IPS-15b (cell line): ENCODE results near the gene CCDC175.

ENCODE experiments used
- H3K27me3 ChIP-seq: one replicate; pipeline ENCODE4 v1.6.1; 2013; ENCODE audit warnings: low read length; ENCODE audit not compliant: control insufficient read depth, insufficient read depth
- H3K36me3 ChIP-seq: one replicate; pipeline ENCODE4 v1.6.1; 2013; ENCODE audit warnings: low read length; ENCODE audit not compliant: control insufficient read depth, insufficient read depth
- H3K4me1 ChIP-seq: one replicate; pipeline ENCODE4 v1.6.1; 2013; ENCODE audit warnings: mild to moderate bottlenecking, low read length; ENCODE audit not compliant: control insufficient read depth, insufficient read depth
- H3K4me3 ChIP-seq: one replicate; pipeline ENCODE4 v1.5.1; 2013; ENCODE audit warnings: low read depth, low read length
- H3K9ac ChIP-seq: one replicate; pipeline ENCODE4 v1.6.1; 2013; ENCODE audit warnings: low read depth, mild to moderate bottlenecking, low read length
- H3K9me3 ChIP-seq: one replicate; pipeline ENCODE4 v1.6.1; 2013; ENCODE audit warnings: mild to moderate bottlenecking, low read length; ENCODE audit not compliant: control insufficient read depth, insufficient read depth

Gene CCDC175

GRCh38 chr14:59534361-59534987 is 42.1 kb downstream of the CCDC175 start:
- Histone ChIP-seq H3K4me3 (no peak overlapping the region), H3K9me3 (no peaks in the 10 kb centered on the region), H3K36me3 (no peaks in the 10 kb centered on the region), H3K27me3 (no peaks in the 10 kb centered on the region), H3K4me1 (no peaks in the 10 kb centered on the region), H3K9ac (no peak overlapping the region)

DNA sequence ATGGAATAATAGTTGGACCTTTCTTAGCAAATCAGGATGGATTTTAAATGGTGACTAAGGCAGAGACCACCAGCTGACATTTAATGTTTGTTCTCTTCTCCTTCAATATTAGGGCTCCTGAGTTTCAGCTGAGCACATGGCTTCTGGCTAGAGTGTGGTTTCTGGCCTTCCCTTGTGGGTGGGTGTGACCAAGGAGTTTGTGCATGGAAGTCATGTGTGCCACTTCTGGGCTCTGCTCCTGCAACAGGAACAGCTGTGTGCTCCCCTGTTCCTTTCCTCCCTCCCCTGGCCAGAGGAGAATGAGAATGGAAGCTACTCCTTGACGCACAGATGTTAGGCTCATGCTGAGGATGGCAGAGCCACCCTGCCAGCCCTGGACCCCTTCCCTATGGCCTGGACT is 44.2 kb downstream of the CCDC175 start:
- no peaks in the 10 kb centered on the region for H3K27me3 ChIP-seq
- H3K9ac ChIP-seq: no peak overlapping the region
- no peak overlapping the region for H3K4me3 ChIP-seq
- H3K36me3 ChIP-seq: no peaks in the 10 kb centered on the region
- H3K4me1 ChIP-seq: no peaks in the 10 kb centered on the region
- H3K9me3 ChIP-seq: no peaks in the 10 kb centered on the region

GRCh38 chr14:59530349-59530748 is 46.3 kb downstream of the CCDC175 start:
- Histone ChIP-seq H3K4me3 (no peak overlapping the region), H3K36me3 (no peaks in the 10 kb centered on the region), H3K27me3 (no peaks in the 10 kb centered on the region), H3K4me1 (no peaks in the 10 kb centered on the region), H3K9ac (no peak overlapping the region), H3K9me3 (no peaks in the 10 kb centered on the region)

DNA sequence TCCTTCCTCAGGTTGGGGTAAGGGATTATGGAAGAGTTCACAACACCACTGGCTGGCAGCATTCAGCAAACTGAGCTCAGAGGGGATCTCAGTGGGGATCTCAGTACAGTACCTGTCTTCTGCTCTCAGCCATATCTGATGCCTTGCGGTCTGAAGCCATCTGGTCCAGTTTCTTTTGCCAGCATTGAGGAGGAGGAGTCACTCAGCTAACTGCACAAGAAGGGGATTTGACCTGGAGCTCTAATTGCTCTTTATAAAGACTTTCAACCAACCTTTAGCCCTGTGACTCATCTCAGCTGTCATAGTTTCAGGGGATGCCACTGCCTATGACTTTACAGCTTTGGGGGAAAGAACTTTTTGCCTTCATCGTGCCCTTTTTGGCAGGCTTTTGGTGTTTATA is 47.4 kb downstream of the CCDC175 start:
- H3K36me3 ChIP-seq: no peaks in the 10 kb centered on the region
- no peaks in the 10 kb centered on the region for H3K9me3 ChIP-seq
- no peak overlapping the region for H3K4me3 ChIP-seq
- H3K4me1 ChIP-seq: no peaks in the 10 kb centered on the region
- no peaks in the 10 kb centered on the region for H3K27me3 ChIP-seq
- H3K9ac ChIP-seq: no peak overlapping the region

GRCh38 chr14:59520224-59520623 is 56.4 kb downstream of the CCDC175 start:
- Histone ChIP-seq H3K9me3 (no peaks in the 10 kb centered on the region), H3K27me3 (no peaks in the 10 kb centered on the region), H3K4me1 (no peaks in the 10 kb centered on the region), H3K4me3 (no peak overlapping the region), H3K36me3 (no peaks in the 10 kb centered on the region), H3K9ac (no peak overlapping the region)

DNA sequence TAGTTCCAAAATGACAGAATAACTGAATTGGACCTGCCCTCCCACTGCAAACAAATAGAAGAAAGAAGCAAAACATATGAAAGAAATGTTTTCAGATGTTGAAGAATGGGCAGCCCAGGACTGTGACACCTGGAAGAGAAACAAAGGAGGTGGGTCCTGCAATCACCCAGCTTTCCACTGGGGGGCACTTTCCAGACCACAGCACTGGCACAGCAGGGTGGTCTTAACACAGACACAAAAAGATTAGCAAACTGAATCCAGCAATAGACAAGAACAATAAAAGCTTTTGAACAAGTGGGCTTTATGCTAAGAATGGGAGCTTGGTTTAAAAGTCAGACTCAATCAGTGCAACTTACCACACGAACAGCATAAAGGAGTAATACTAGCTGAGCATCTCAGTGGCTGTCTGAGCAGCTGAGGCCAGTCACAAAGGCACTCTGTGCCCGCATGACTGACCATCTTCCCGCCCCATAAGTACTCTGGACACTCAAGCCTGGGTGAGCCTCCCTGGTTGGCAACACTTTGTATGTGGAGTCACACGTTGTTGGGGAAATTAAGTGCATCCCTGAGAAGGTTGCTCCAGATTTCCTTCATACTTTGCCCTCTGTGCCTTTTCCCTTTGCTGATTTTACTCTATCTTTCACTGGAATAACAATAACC is 64.6 kb downstream of the CCDC175 start:
- Histone ChIP-seq H3K4me3 (no peak overlapping the region), H3K27me3 (no peaks in the 10 kb centered on the region), H3K36me3 (no peaks in the 10 kb centered on the region), H3K9me3 (no peaks in the 10 kb centered on the region), H3K9ac (no peak overlapping the region), H3K4me1 (no peaks in the 10 kb centered on the region)

DNA sequence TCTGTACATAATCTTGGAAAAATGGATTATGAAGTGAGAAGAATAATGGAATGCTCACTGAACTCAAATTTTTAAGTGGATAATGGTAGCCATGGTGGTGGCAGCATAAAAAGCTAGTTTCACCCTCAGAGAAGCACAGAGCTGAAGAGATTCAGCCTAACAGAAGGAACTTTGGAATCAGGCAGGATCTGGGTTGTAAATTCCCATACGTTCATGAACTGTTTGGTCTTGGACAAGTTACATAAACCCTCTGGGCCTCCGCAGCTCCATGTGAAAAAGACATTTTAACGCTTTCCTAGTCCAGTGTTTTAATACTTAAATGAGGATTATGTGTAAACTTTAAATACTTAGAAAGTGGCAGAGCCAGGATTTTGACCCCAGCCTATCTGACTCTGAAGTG is 65.6 kb downstream of the CCDC175 start:
- Histone ChIP-seq H3K27me3 (no peaks in the 10 kb centered on the region), H3K4me1 (no peaks in the 10 kb centered on the region), H3K9ac (no peak overlapping the region), H3K9me3 (no peaks in the 10 kb centered on the region), H3K36me3 (no peaks in the 10 kb centered on the region), H3K4me3 (no peak overlapping the region)

DNA sequence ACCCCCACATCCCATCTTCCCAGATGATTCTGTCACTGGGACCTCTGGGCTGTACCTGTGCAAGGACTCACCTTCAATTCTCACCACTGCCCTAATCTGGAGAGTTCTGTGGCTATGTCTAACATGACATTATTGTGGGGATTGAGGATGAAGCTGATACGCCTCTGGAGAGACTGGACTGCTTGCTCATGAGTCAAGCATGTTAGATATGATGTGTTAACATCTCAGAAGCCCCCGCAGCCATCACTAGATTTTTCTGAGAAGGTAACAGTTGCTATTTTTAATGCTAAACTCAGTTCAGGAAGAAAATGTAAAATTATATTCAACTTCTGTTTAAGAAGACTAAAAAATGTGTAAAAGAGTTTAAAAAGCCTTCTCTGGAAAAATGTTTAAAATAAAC is 66.6 kb downstream of the CCDC175 start:
- Histone ChIP-seq H3K36me3 (no peaks in the 10 kb centered on the region), H3K9me3 (no peaks in the 10 kb centered on the region), H3K27me3 (no peaks in the 10 kb centered on the region), H3K4me1 (no peaks in the 10 kb centered on the region), H3K4me3 (no peak overlapping the region), H3K9ac (no peak overlapping the region)

GRCh38 chr14:59509101-59509500 is 67.5 kb downstream of the CCDC175 start:
- Histone ChIP-seq H3K9ac (no peak overlapping the region), H3K4me1 (no peaks in the 10 kb centered on the region), H3K36me3 (no peaks in the 10 kb centered on the region), H3K27me3 (no peaks in the 10 kb centered on the region), H3K9me3 (no peaks in the 10 kb centered on the region), H3K4me3 (no peak overlapping the region)

DNA sequence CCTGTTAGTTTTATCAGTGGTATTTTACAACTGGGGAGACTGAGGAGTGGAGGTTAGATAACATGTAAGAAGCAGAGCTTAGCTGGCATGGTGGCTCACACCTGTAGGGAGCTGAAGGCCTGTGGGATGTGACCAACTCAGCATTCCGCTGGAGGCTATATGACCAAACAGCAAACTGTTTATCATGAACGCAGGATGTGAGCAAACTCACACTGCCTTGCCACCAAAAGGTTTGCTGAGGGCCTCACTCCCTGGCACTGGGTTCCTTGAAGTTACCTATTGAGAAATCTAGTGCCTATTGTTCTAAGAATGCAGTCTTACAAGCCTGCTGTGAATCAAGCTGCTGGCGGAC is 68.9 kb downstream of the CCDC175 start:
- no peak overlapping the region for H3K4me3 ChIP-seq
- no peaks in the 10 kb centered on the region for H3K9me3 ChIP-seq
- no peaks in the 10 kb centered on the region for H3K36me3 ChIP-seq

GRCh38 chr14:59507063-59507751 is 69.4 kb downstream of the CCDC175 start:
- H3K27me3 ChIP-seq: no peaks in the 10 kb centered on the region
- no peak overlapping the region for H3K4me3 ChIP-seq
- H3K9me3 ChIP-seq: no peaks in the 10 kb centered on the region
- no peak overlapping the region for H3K9ac ChIP-seq
- no peaks in the 10 kb centered on the region for H3K4me1 ChIP-seq
- no peaks in the 10 kb centered on the region for H3K36me3 ChIP-seq

More for the DNA sequence above, 68.9 kb downstream of the CCDC175 start:
- Histone ChIP-seq H3K27me3 (no peaks in the 10 kb centered on the region), H3K4me1 (no peaks in the 10 kb centered on the region), H3K9ac (no peak overlapping the region)

DNA sequence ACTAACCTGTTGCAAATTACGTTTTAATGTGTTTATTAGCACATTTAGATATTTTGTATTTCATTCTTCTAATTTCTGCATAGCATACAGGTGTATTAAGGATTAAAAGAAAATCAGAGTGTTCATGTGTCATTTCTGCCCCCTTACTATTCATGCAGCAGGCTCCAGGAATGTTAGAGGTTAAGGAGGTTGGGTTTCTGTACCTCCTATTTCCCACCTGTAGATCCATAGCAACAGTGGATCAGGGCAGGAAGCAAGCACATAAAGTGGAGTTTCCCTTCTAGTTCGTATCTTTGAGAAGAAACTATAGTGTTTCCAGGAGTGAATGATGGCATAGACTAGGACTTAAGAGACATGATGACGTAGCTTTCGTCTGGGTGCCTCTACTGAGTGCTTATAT is 73.4 kb downstream of the CCDC175 start:
- no peaks in the 10 kb centered on the region for H3K36me3 ChIP-seq

More for the DNA sequence above, 73.4 kb downstream of the CCDC175 start:
- Histone ChIP-seq H3K9me3 (no peaks in the 10 kb centered on the region), H3K4me3 (no peak overlapping the region), H3K27me3 (no peaks in the 10 kb centered on the region), H3K9ac (no peak overlapping the region), H3K4me1 (no peaks in the 10 kb centered on the region)
